ENCODE measurements around the gene PYROXD2.

The PYROXD2 gene

DNA sequence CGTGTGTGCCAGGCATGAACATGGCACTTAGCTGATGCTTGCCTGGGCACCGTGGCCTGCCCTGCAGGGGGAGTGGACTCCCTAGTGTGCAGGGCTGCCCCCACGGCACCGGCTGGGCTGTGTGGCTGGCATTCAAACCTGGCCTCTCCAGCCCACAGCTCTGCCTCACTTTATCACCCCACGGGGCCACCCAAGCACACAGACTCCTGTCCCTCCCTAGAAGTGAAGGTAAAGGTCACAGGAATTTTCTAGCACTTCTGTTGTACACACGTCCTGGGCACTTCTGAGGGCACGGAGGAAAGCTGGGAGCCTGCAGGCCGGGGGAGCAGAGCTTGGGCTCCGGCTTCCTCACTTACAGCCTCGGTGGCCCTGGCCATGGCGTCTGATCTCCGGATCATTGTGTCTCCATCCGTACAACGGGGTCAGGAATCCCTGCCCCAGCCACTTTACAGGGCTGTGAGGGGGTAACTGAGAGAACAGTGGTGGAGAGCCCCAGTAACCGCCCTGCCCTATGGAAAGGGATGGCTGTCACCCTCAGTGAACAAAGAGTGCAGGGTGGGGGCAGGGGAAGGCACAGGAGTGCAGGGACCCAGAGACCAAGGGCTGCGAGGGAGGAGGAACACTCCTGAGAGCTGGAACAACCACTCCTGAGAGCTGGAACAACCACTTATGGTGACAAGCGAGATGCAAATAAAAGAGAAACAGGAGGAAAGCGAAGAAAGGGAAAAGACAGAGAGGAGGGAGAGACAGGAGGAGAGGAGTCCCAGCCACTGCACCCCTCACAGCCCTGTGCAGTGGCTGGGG, 3.9 kb upstream of the PYROXD2 start:
- Histone ChIP-seq H3K4me1 (peaks cover 12% of the 10 kb centered on the region), H3K4me3 (ENCODE audit: low read depth, low read length) (no peak overlapping the region), H3K27me3 (no peaks in the 10 kb centered on the region), H3K9me3 (no peaks in the 10 kb centered on the region), H3K36me3 (no peaks in the 10 kb centered on the region)
- TF ChIP-seq, protein P1, sequence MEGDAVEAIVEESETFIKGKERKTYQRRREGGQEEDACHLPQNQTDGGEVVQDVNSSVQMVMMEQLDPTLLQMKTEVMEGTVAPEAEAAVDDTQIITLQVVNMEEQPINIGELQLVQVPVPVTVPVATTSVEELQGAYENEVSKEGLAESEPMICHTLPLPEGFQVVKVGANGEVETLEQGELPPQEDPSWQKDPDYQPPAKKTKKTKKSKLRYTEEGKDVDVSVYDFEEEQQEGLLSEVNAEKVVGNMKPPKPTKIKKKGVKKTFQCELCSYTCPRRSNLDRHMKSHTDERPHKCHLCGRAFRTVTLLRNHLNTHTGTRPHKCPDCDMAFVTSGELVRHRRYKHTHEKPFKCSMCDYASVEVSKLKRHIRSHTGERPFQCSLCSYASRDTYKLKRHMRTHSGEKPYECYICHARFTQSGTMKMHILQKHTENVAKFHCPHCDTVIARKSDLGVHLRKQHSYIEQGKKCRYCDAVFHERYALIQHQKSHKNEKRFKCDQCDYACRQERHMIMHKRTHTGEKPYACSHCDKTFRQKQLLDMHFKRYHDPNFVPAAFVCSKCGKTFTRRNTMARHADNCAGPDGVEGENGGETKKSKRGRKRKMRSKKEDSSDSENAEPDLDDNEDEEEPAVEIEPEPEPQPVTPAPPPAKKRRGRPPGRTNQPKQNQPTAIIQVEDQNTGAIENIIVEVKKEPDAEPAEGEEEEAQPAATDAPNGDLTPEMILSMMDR (IDR thresholded peaks at IDR 0.05; ENCODE audit: low read depth, low read length) = no peak
- DNase-seq = no peak

DNA sequence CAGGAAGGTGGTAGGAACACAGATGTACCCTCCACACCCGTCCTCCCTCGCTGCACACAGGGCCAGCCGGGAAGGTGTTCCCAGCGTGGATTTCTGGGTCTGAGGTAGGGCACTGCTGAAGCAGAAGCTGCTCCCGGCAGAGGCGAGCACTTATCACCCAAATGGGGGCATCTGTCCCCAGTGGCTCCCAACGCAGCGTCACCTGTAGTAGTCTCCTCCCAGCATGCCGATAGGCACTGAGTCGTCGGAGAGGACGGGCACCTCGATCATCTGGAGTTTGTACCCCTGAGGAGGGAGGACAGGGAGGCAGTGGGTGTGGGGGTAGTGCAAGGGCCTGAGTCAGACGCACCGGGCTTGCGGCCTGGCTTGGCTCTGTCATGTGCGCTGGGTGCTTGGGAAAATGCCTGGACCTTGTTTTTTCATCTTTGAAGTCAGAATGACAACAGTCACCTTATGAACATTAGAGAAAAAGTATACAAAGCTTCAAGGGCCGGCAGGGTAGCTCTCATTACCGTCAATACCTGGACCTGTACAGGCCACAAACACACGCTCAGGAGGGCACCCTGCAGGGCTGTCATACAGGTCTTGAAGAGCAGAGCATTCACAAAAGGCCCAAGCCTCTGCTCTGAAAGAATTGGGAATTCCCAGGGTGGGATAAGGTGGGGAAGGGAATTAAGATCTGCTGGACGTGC, 3.1 kb upstream of the PYROXD2 start:
- DNase-seq = no peak
- H3K27me3 ChIP-seq = no peaks in the 10 kb centered on the region
- TF ChIP-seq, protein P1 (IDR thresholded peaks at IDR 0.05; ENCODE audit: low read depth, low read length) = no peak
- H3K4me3 ChIP-seq (ENCODE audit: low read depth, low read length) = no peak overlapping the region
- no peaks in the 10 kb centered on the region for H3K36me3 ChIP-seq
- H3K4me1 ChIP-seq = peaks cover 12% of the 10 kb centered on the region
- H3K9me3 ChIP-seq = no peaks in the 10 kb centered on the region

- Histone ChIP-seq H3K4me3 (ENCODE audit: low read depth, low read length) (no peak overlapping the region), H3K27me3 (no peaks in the 10 kb centered on the region), H3K9me3 (no peaks in the 10 kb centered on the region), H3K4me1 (peaks cover 12% of the 10 kb centered on the region), H3K36me3 (no peaks in the 10 kb centered on the region)
- no peak for DNase-seq
- TF ChIP-seq, protein P1 (IDR thresholded peaks at IDR 0.05; ENCODE audit: low read depth, low read length) = no peak
Measured at GRCh38 chr10:98417481-98417959, 2.5 kb upstream of the PYROXD2 start.

- Histone ChIP-seq H3K9me3 (no peaks in the 10 kb centered on the region), H3K4me3 (ENCODE audit: low read depth, low read length) (no peak overlapping the region), H3K36me3 (no peaks in the 10 kb centered on the region), H3K27me3 (no peaks in the 10 kb centered on the region), H3K4me1 (peaks cover 12% of the 10 kb centered on the region)
- no peak for DNase-seq
- TF ChIP-seq, protein P1 (IDR thresholded peaks at IDR 0.05; ENCODE audit: low read depth, low read length) = no peak
Measured at GRCh38 chr10:98416606-98417388, 1.8 kb upstream of the PYROXD2 start.

DNA sequence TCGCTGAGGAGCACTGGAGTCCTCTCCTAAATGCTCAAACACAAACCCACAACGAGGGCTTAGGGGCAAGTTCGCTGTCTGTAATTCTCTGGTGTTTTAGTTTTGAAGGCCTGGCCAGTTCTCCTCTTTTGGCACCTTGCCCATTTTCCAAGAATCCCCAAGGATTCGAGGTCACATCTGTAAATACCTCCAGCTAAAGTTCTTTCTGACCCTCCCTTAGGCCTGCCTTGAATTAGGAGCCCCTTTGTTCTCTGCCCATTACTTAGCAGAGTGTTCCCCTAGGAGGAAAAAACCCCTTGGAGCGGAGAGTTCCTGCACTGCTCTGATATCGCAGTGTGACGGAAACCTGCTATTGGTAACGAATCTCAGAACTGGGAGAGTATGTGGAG, 743 bp upstream of the PYROXD2 start:
- DNase-seq = peak; percentile 29
- H3K9me3 ChIP-seq = no peaks in the 10 kb centered on the region
- H3K36me3 ChIP-seq = no peaks in the 10 kb centered on the region
- no peaks in the 10 kb centered on the region for H3K27me3 ChIP-seq
- TF ChIP-seq, protein P1 (IDR thresholded peaks at IDR 0.05; ENCODE audit: low read depth, low read length) = no peak
- peaks cover 7% of the 10 kb centered on the region for H3K4me1 ChIP-seq
- no peak overlapping the region for H3K4me3 ChIP-seq (ENCODE audit: low read depth, low read length)
